Measurements from ENCODE around the gene KLK10.

The KLK10 gene

DNA sequence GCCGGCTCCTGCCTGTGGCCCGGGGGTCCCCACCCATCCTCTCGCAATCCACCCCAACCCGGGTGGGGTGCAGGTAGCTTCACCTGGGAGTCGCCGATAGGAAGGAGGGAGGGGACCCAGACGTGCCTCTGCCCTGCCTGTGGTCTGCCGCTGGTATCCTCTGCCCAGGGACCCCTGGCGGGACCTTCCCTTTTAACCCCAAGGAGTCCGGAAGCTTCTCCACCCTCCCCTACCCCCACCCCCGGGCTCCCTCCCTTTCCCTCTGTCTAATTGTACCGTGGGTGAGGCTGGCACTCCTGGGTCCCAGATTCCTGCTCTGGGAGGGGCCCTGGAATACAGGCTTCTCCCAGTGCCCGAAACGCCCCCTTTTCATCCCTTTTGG, at the start of gene KLK10:
KLK10 (minus strand) TSS at position 166 of the 382 bp plus-strand sequence. CDS start 579 bp downstream, outside the sequence.
- no peak for DNase-seq

DNA sequence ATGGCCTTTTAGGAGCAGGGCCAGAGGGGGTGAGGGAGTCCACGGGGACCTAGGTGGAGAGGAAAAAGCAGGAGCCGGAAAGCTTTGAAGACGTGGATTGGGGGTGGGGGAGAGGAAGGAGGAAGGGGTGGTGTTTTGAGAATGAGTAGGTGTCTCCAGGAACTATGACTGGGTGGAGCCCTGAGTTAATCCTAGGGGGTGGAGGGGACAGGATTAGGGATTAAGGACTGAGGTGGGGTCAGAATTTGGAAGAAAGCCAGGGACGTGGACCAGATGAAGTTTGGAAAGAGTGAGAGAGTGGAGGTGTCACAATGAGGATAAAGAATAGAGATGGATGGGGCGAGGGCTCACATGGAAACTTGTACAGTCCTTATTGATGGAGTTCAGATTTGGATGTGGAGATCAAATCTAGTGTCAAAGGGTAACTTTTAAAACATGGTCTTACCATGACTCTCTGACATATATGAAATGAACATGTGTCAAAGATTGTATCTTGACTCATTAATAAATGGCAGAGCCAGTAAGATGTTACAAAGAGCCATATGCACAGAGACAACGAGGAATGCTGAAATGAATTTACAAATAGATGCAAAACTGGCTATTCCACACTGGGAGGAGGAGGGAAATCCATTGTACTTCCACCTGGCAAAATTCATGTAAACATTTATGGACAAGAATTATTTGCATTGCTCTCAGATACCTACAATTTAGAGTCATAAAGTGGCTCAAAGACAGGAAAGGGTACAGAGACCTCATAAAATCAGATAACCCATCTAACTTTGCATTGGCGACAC, 47.1 kb upstream of the KLK10 start:
- DNase-seq = no peak

DNA sequence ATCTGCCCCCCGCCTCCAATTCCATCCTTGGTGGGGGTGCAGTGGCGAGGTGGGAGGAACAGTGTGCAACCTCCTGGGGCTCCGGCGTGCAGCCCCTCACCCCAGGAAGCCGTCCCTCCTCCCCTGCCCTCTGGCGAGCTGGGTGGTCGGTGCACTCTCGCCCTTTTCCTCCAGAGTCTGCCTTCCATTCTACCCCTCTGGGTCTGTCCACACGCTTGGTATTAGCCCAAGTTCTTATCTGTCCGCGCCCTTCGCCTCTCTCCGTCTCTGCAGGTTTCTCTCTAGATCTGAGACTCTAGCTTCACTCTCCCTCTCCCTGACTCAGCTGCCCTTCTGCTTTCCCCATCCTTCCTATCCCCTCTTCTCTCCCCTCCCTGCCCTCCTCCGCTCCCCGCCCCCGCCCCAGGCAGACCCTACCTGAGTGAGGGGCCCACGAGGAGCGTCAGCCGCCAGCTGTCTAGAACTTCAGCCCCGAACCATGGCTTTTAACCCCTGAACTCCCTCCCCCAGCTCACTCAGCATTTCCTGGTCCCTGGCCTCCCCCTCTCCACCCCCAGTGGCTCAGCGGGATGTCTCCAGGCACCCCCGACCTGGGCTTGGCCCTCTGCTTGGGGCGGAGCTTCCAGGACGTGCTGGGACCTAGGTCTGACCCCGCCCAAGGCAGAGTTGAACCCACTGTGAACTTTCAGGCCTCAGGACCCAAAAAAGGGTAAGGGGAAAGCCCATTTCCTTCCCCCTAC, 45.9 kb upstream of the KLK10 start:
- no peak for DNase-seq

GRCh38 chr19:51064534-51065220, 45.2 kb upstream of the KLK10 start, which contains the start of gene KLK13:
TSS of gene KLK13 (minus strand) at chr19:51065092. CDS start at chr19:51065067, 25 bp downstream.
- DNase-seq = no peak

DNA sequence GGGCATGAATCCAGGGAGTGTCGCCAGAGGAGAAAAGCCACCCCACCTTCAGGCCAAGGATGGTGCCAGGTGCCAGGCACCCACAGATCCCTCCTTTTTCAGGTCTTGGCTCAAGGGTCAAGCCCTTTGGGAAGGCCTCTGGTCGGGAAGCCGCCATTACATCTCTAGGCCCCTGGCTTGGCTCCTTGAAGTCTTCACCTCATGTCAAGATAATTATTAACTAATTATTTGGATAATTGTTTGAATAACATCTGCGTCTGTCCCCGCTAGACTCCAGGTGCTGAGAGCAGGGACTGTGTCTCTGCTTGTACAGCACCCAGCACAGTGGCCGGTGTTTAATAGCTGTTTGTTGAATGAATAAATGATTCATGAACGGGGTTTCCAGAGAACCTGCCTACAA, 44.2 kb upstream of the KLK10 start:
- DNase-seq = no peak

GRCh38 chr19:51060973-51061372, 41.5 kb upstream of the KLK10 start:
- no peak for DNase-seq

GRCh38 chr19:51060336-51060735, 40.8 kb upstream of the KLK10 start:
- no peak for DNase-seq

GRCh38 chr19:51059715-51060114, 40.2 kb upstream of the KLK10 start:
- no peak for DNase-seq

DNA sequence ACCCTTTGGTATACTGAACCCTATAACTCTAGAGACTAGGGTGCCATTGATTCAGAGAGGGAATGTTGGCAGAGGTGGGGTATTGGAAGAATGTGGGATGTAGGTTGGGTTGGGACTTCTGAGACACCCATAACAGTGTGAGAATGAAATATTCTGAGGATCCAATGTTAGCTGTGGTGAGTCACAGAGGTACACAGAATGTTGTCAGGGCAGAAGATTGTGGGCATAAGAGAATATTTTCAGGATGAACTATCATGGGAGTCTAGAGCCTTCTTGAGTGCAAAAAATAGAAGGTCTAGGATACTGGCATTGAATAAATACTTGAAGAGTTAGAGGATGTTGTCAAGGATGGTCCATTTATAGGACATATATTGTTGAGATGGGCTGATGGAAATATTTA, 36.4 kb upstream of the KLK10 start:
- DNase-seq = no peak

DNA sequence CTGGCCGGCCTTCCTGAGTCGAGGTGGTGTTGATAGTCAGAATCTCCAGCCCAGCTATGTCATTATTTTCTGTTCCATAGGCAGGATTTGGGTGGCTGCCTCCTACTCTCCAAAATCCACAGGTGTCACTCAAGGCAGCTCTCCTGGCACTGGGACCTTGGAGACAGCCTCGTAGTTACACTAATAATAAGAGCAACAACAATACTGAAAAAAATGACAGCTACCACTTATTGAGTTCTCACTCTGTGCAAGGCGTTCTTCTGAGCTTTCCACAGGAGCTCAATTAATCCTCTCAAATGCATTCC, 27.5 kb upstream of the KLK10 start:
- no peak for DNase-seq

DNA sequence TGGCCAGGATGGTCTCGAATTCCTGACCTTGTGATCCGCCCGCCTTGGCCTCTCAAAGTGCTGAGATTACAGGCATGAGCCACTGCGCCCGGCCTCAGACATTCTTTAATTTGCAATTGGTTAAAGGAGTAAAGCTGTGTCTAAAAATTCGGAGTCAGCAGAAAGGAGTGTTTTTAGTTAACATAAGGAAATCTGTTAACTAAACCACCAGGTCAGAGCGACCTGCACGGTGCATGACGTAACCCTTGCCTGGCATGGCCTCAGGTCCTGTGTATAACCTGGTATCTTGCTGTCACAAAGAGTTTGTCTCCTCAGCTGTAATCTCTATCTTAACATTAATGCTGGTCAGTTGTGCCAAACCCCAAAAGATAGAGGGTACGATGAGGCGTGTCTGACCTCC, 24.8 kb upstream of the KLK10 start:
- no peak for DNase-seq

DNA sequence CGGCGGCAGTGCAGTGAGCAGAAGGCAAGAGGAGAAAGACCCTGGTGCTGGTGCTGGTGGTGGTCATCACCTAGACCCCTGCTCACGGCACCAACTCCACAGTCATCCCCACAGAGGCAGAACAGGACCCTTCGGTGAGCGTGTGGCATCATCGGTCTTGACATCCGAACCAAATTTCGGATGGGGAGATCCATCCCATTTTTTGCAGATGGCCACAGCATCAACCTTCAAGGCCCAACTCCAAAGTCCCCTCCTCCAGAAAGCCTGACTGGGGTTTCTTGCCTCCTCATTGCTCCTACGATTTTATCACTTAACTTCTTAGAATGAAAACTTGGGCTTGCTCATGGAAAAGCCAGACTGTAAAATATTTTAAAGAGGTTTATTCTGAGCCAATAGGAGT, 24.0 kb upstream of the KLK10 start:
- no peak for DNase-seq

DNA sequence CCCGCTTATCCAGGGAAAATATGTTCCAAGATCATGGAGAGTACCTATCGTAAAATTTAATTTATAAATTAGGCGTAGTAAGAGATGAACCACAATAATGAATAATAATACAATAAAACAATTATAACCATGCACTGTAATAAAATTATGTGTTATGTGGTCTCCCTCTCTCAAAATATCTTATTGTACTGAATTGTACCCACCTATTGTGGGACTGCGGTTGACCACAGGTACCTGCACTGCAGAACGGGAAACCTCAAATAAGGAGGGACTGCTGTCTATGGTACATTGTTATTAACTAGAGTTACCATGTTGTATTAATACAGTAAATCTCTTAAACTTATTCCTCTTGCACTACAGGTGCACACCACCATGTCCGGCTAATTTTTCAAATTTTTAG, 20.6 kb upstream of the KLK10 start:
- DNase-seq = no peak

DNA sequence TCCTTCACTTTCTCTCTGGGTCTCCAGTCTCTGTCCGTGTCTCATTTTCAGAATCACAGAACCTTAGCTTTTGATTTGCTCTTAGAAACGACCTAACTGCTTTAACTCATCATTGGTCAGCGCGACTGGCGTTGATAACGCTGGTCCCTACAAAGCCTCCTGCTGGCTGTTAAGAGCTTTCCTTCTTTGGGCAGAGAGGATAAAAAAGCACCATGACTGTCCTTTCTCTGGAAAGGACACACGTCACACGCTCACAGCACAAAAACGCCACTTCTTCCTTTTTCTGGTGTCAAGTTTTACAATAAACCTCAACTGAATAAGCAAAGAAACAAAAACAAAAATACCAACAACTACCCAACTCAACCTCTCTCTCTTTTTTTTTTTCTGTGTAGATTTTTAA, 17.0 kb upstream of the KLK10 start:
- no peak for DNase-seq

DNA sequence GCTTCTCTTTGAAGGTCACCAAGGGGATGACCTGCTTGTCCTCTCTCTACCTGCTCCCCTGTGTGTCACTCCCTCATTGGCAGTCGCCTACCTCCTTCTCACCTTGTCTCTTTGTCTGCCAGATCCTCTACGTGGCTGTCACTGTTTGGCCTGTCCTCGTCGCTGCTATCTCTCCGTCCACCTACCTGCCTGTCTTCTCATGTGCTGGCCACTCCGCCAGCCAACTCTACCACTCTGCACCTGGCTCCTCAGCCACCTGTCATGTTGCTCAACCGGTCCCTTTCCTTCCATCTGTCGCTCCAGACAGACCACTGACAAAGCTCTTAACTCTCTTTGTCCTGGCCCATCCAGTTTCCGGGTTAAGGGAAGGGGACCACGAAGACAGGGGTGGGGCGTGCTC, 15.2 kb upstream of the KLK10 start, which contains the start of gene KLK12:
KLK12 (minus strand) TSS at position 299 of the 400 bp plus-strand sequence. CDS start 381 bp downstream, outside the sequence.
- no peak for DNase-seq

GRCh38 chr19:51031880-51032225, 12.3 kb upstream of the KLK10 start:
- no peak for DNase-seq

DNA sequence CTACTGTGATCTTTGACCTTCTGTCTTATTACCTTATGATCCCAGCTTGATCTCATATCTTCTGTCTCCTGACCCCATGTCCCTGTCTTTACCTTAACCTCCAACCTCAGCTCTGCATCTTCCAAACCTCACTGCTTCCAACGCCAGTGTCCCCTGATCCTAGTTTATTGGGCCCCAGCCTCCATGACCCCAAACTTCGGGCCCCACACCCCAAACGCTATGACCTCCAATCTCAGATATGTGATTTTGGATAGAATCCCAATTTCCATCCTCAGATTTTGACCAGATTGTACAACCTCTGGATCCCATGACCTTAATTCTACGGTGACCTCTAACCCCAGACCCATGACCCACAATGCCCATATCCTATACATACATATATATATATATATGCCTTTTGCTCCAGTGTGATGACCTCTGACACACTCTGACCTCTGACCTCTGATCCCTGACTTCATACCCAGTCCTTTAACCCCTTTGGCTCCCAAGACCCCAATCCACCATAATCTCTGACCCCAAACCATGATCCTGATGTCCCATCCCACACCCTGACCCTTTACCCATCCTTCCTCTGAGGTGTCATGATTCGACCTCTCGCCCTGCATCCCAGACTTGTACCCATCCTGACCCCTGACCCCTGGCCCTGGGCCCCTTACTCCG, 11.8 kb upstream of the KLK10 start:
- DNase-seq = no peak

GRCh38 chr19:51030631-51031030, 11.1 kb upstream of the KLK10 start:
- no peak for DNase-seq

DNA sequence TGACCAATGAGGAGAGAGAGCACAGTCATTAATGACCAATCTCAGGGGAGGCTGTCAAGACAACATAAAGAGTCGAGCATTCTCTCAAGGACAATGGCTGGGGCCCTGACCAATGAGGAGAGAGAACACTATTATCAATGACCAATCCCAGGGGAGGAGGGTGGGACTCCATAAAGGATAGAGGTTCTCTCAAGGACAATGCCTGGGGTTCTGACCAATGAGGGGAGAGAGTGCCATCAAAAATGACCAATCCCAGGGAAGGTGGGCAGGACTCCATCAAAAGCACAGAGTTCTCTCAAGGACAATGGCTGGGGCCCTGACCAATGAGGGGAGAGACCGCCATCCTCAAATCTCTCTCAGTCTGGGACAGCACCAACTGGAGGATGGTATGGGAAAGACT, 10.2 kb upstream of the KLK10 start:
- DNase-seq = no peak

DNA sequence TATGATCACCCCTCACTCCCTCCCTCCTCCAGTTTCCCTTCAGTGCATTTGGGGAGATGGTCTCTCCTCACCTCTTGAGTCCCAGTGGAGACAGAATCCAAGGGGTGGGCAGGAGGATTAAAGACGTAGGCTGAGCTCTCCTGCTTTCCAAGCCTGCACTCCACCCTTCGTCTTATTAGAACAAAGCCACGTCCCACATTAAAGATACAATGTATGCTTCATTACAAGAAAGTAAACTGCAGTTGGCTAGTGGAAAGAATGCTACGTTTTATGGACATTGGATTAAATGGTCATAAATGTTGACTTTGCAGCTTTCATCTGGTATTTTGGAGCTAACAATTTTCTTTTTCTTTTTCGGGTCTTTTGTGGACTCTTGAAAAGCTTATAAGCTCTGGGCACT, 8.4 kb upstream of the KLK10 start:
- no peak for DNase-seq

- DNase-seq = no peak
Measured at GRCh38 chr19:51027126-51027806, 7.8 kb upstream of the KLK10 start.

GRCh38 chr19:51026554-51026831, 7.0 kb upstream of the KLK10 start, which contains the start of gene KLK11:
TSS of gene KLK11 (minus strand) at chr19:51026616. CDS start at chr19:51025631, 985 bp downstream.
- DNase-seq = no peak
